SK-N-MC (cell line): ENCODE data around the gene SDK2.

ENCODE experiments used
- EZH2 ChIP-seq: fragments of 200-600 bp; sonication (generic); IDR thresholded peaks from one replicate; pipeline ENCODE4 v1.6.1; 2017; ENCODE audit warnings: antibody characterized with exemption
- POLR2AphosphoS5 ChIP-seq: IDR thresholded peaks from 2 replicates; pipeline ENCODE4 v1.6.1; 2012; ENCODE audit warnings: mild to moderate bottlenecking, low read depth, low read length, borderline replicate concordance

- TF ChIP-seq POLR2AphosphoS5 (no peak), EZH2 (no peak)
These were observed 352.2 kb downstream of the SDK2 start for GRCh38 chr17:73292031-73292531.
